ENCODE results near the gene C17orf114.

C17orf114 gene

DNA sequence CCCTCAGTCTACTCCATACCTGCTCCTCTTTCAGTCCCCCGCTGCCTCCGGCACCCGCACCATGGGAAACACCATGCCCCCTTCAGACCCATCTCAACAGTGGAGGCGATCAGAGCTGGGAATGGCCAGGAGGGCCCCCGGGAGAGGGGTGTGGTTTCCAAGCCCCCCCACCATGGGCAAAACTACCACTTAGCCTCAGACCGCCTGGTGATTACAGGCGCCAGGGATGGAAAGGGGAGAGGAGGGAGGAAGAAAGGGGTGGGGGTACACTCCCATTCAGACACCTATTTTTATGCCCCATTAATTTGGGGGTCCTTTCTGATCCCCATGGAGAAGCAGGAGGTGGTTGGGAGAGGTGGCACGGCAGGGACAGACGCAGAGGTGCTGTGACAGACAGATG is at the start of gene C17orf114:
C17orf114 (minus strand) TSS at position 101 of the 400 bp plus-strand sequence.
- DNase-seq = peak; percentile 28
- Histone ChIP-seq H3K36me3 (replicated peaks; ENCODE audit: control insufficient read depth, insufficient read depth, low read length) (peaks cover 16% of the 10 kb centered on the region), H3K27me3 (ENCODE audit: control insufficient read depth, insufficient read depth, low read length) (no peaks in the 10 kb centered on the region), H3K4me3 (ENCODE audit: insufficient read depth, low read depth, low read length) (no peak within 1 kb of the TSS)

DNA sequence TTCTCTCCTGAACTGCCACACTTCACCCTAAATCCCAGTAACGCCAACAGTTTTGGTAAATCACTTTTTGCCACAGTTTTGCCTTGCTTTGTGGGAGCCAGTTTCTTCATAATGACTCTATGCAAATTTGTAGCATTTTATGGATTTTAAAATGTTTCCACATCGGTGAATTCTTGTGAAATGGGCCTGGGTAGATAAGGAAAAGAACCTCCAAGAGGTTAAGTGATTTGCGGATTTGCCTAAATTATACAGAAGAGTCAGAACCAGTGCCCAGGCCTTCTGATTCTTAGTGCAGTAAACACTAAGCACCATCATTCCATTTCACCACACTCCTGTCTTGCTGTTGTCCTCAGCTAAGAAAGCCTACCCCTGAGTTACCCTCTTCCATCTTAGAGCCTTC is 49.0 kb upstream of the C17orf114 start:
- no peak for DNase-seq
- Histone ChIP-seq H3K36me3 (replicated peaks; ENCODE audit: control insufficient read depth, insufficient read depth, low read length) (no peaks in the 10 kb centered on the region), H3K27me3 (ENCODE audit: control insufficient read depth, insufficient read depth, low read length) (no peaks in the 10 kb centered on the region), H3K4me3 (ENCODE audit: insufficient read depth, low read depth, low read length) (no peak overlapping the region)

DNA sequence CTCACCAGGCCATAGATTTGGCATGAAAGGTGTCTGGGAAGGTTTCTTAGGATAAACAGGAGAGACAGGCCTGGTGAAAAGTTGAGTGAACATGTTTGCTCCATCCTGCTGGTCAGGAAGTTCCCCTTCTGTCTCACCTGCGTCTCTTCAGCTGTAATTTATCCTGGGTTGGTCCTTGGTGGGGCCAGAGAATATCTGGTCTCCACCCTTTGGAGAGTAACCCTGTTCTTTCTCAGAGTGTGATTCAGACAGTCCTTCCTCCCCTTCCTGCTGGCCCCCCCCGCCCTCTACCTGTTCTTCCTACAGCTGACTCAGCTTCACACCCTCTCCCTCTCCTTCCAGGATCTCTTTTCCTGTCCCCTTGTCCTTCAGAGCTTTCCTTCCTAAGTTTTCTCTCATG is 48.1 kb upstream of the C17orf114 start:
- no peaks in the 10 kb centered on the region for H3K27me3 ChIP-seq (ENCODE audit: control insufficient read depth, insufficient read depth, low read length)
- no peak overlapping the region for H3K4me3 ChIP-seq (ENCODE audit: insufficient read depth, low read depth, low read length)
- no peaks in the 10 kb centered on the region for H3K36me3 ChIP-seq (replicated peaks; ENCODE audit: control insufficient read depth, insufficient read depth, low read length)
- no peak for DNase-seq

DNA sequence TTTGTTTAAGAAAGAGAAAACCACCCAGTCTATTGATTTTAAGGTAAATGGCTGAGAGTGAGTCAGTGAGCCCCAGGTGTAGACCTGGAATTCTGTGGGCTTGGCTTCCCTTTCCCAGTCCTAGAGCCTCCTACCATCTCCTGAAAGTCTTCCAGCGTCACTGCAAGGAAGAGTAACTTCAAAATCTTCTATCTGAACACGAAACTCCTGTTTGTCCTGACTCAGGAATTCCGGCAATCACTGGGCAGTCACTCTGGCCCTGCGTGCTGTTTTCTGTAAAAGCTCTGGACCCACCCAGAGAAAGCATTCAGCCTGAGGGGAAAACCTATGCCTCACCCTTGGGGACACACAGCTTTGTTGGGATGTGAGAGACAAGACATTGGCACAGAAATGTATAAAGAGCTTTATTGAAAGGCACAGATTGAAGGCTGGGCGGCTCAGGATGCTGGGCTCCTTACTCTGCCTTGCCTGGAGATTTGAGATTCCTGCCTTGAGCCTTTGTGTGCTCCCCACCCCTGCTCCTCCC is 46.9 kb upstream of the C17orf114 start:
- H3K36me3 ChIP-seq (replicated peaks; ENCODE audit: control insufficient read depth, insufficient read depth, low read length) = no peaks in the 10 kb centered on the region
- peak; percentile 69 for DNase-seq
- H3K4me3 ChIP-seq (ENCODE audit: insufficient read depth, low read depth, low read length) = no peak overlapping the region
- no peaks in the 10 kb centered on the region for H3K27me3 ChIP-seq (ENCODE audit: control insufficient read depth, insufficient read depth, low read length)

DNA sequence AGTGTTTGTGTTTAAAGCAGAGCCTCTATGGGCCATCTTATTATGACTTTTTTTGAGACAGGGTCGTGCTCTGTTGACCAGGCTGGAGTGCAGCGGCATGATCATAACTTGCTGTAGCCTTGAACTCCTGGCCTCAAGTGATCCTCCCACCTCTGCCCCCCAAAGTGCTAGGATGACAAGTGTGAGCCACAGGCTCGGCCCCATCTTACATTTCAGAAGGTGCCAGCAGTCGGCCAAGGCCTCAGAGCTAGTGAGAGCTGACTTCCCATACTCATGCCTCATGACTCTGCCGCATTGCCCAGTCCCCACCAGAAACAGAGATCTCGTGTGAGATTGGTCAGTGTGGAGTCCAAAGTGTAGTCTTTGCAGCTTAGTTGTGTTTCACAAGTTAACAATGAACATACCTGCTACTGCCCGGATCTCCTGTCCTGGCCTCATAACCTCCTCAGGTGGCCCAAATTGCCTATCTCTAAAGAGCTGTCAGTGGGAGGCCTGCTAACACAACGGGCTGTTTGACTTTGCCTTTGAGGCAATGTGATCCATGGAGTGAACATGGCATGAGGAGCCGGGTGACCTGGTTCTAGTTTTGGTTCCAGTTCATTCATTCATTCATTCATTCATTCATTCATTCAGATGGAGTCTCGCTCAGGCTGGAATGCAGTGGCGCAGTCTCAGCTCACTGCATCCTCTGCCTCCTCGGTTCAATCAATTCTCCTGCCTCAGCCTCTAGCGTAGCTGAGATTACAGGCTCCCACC is 44.7 kb upstream of the C17orf114 start:
- no peak overlapping the region for H3K4me3 ChIP-seq (ENCODE audit: insufficient read depth, low read depth, low read length)
- no peak for DNase-seq
- no peaks in the 10 kb centered on the region for H3K36me3 ChIP-seq (replicated peaks; ENCODE audit: control insufficient read depth, insufficient read depth, low read length)
- no peaks in the 10 kb centered on the region for H3K27me3 ChIP-seq (ENCODE audit: control insufficient read depth, insufficient read depth, low read length)

DNA sequence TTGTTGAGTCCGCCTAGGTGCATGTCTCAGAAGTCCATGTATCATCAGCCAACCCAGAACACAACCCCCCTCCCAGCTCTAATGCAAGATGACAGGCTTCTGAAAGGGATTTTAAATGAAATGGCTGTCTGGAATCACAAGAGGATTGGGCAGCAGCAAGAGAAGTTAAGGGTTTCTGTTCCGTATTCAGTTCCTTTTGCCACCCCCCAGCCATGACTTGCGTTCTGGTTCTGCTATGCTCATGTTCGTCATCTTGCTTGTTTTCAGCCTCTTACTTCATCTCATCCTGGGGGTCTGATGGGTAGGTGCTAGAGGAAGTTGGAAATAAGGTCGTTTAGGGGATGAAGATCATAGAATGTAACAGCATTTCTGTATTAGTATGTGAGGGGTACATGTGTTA is 43.0 kb upstream of the C17orf114 start:
- DNase-seq = no peak
- no peaks in the 10 kb centered on the region for H3K36me3 ChIP-seq (replicated peaks; ENCODE audit: control insufficient read depth, insufficient read depth, low read length)
- no peaks in the 10 kb centered on the region for H3K27me3 ChIP-seq (ENCODE audit: control insufficient read depth, insufficient read depth, low read length)
- no peak overlapping the region for H3K4me3 ChIP-seq (ENCODE audit: insufficient read depth, low read depth, low read length)

DNA sequence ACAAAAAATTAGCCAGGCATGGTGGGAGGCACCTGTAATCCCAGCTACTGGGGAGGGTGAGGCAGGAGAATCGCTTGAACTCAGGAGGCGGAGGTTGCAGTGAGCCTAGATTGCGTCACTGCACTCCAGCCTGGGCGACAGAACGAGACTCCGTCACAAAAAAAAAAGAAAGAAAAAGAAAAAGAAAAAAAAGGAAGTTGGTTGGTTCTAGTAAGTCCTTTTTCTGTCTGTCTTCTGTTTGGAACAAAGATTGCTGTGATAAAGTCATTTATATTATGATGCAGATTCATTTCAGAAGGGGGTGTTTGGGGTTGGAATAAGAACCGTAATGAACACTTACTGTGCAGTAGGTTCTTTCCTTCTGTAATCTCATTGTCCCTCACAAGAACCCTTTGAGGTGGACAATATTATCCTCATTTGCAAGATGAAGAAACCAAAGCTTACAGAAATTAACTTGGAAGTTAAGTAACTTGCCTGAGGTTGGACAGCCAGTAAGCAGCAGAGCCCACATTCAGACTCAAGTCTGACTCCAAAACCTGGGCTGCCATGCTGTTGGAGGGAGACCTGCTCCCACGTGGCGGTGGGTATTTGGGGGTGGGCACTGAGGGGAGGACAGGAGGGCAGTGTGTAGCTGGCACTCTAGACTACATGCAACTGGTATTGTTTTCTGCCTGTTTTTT is 41.3 kb upstream of the C17orf114 start:
- DNase-seq = no peak
- Histone ChIP-seq H3K27me3 (ENCODE audit: control insufficient read depth, insufficient read depth, low read length) (no peaks in the 10 kb centered on the region), H3K4me3 (ENCODE audit: insufficient read depth, low read depth, low read length) (no peak overlapping the region), H3K36me3 (replicated peaks; ENCODE audit: control insufficient read depth, insufficient read depth, low read length) (no peaks in the 10 kb centered on the region)

DNA sequence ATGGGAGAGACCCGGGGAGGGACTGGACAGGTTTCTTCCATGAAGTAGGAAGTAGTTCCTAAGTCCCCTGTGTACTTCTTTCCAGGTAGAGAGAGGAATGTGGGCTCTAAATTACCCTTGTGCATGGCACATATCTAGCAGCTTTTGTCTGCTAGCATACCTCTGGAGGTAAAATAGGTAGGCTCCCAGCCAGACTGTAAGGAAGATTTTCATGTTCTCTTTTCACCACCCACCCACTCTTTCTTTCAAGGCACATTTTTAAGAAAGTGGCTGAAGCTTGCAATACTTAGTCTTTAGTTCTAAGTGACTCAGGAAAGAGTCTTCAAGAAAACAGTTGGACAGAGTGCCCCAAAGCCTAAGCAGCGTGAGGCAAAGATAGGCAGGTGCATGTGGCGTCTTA is 40.2 kb upstream of the C17orf114 start:
- Histone ChIP-seq H3K36me3 (replicated peaks; ENCODE audit: control insufficient read depth, insufficient read depth, low read length) (peaks cover 2% of the 10 kb centered on the region), H3K4me3 (ENCODE audit: insufficient read depth, low read depth, low read length) (no peak overlapping the region), H3K27me3 (ENCODE audit: control insufficient read depth, insufficient read depth, low read length) (no peaks in the 10 kb centered on the region)
- no peak for DNase-seq

DNA sequence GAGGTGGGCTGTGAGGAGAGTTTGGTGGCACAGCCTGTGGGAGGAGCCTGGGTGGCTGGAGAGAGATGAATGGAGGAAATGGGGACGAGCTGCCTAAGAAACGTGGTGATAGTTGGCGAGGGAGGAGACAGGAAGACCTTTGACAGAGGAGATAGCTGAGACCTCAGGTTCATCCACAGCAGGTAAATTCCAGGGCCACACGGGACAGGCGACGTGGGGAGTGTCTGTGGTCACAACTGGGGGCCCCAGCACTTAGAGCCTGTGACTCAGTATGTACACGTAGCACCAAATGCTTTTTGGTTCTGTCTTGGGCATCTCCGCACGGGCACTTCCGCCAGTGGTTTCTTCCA is 38.7 kb upstream of the C17orf114 start:
- Histone ChIP-seq H3K27me3 (ENCODE audit: control insufficient read depth, insufficient read depth, low read length) (no peaks in the 10 kb centered on the region), H3K4me3 (ENCODE audit: insufficient read depth, low read depth, low read length) (no peak overlapping the region), H3K36me3 (replicated peaks; ENCODE audit: control insufficient read depth, insufficient read depth, low read length) (peaks cover 2% of the 10 kb centered on the region)
- no peak for DNase-seq

DNA sequence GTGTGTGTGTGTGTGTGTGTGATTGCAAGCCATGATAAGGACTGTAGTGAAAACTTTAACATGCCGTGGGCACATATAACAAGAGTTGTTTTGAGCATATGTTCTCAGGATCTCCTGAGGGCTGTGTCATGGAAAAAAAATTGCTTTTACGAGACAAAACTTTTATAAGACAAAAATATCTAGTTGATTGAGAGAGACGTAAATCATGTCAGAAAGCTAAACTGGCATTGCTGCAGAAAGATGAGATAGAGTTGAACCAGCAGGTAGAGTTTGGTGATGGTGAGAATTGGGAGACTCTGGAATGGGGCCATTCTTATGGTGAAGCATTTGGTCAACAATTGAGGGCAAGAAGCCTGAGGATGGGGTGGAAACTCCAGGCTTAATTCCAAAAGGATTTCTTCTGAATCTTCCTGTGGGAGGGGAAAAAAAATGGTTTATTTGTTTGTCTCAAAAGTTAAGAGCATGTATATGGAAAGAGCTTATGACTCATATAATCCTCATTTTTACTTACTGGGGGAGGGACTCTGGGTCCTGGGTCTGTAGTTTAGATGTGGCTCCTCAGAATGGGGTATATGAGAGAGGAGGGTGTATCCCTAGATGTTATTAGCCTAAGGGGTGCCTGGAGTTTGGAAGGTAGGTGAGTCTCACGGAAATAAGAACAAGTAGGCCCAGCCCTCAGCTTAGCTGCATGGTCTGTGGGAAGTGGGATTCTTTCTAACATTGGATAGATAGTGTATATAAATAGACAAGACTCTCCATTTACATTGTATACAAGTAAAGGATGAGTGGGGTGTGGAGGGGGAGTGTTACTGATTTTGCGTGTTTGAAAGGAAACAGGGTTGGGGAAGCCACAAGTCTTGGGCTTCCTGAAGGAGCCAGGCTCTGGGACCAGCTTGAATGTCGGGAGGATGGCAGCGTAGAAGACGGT is 38.1 kb upstream of the C17orf114 start:
- no peak overlapping the region for H3K4me3 ChIP-seq (ENCODE audit: insufficient read depth, low read depth, low read length)

DNA sequence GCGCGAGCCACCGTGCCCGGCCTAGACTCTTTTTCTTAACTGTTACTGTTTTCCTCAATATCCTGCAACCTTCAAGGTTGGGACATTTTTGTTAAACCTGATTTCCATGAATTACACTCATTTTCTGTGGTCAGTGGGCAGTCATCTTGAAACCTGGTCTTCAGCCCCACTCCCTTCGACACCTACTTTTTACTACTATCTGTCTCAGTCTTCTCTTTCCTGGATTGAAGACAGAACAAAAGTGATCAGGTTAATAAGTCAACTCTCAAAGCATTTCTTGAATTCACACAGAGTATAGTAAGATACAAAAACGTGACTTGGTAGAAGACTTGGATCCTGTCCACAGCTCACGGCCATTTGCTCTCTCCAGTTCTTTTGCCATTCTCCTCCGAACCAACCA is 37.1 kb upstream of the C17orf114 start:
- Histone ChIP-seq H3K4me3 (ENCODE audit: insufficient read depth, low read depth, low read length) (no peak overlapping the region), H3K27me3 (ENCODE audit: control insufficient read depth, insufficient read depth, low read length) (no peaks in the 10 kb centered on the region), H3K36me3 (replicated peaks; ENCODE audit: control insufficient read depth, insufficient read depth, low read length) (peaks cover 2% of the 10 kb centered on the region)
- DNase-seq = no peak

More for the DNA sequence above, 38.1 kb upstream of the C17orf114 start:
- no peak for DNase-seq
- Histone ChIP-seq H3K27me3 (ENCODE audit: control insufficient read depth, insufficient read depth, low read length) (no peaks in the 10 kb centered on the region), H3K36me3 (replicated peaks; ENCODE audit: control insufficient read depth, insufficient read depth, low read length) (peaks cover 2% of the 10 kb centered on the region)

DNA sequence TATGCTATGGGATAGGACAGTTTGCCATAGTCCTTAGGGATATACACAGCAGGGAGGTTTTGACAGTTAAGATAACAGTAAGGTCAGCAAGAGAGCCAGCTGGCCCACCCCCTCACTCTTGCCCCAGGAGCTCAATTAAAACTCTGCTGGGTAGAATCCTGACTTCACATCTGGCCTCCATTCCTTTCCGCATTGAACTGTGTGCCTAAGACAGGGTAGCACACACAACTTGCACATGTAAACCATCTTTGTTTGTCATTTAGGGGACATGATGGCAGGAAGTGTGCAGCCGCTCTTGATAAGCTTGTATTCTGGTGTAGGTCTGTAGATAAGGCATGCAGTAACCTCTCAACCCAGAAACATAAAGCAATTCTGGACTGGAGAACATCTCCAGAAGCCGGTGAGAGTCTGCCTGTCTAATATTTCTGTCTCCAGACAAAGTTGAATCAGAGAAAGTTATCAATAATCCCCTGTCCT is 36.2 kb upstream of the C17orf114 start:
- no peak for DNase-seq
- Histone ChIP-seq H3K27me3 (ENCODE audit: control insufficient read depth, insufficient read depth, low read length) (no peaks in the 10 kb centered on the region), H3K36me3 (replicated peaks; ENCODE audit: control insufficient read depth, insufficient read depth, low read length) (peaks cover 2% of the 10 kb centered on the region), H3K4me3 (ENCODE audit: insufficient read depth, low read depth, low read length) (no peak overlapping the region)

DNA sequence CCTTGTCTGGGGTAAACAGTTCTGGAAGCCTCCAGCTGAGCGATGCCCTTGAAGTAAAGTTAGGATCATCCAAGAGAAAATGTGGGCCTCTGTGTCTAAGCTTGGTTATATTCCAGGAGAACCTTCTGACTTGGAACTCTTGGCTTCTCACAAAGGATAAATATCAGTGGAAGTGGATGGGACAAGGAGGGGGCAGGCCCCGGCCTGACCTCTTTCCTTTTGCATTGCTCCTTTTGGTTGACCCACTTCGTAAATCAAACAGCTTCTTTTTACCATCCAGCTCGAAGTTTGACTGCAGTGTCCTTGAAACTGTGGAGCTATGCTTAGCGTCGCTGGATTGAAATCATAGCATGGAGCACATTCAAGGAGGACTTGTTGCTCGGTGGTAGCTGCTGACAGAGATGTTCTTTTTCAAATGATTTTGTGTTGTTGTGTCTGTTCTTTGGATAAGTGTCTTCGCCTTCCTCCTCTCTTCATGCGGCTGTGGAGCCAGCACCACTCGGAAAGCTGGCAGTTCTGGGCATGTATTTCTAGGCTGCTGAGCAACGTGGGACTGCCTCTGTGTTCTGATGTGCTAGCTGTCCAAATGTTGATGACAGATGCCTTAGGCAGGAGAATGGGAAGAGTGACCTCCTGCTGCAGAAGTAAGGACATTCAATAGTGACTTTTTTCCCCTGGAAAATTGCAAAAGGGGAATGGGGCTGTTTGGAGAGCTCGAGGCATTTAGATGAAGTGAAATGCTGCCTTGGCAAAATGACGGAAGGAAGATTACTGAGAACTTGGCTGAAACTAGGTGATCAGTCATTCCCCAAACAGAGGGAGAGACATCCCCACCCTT is 35.6 kb upstream of the C17orf114 start:
- Histone ChIP-seq H3K36me3 (replicated peaks; ENCODE audit: control insufficient read depth, insufficient read depth, low read length) (peaks cover 2% of the 10 kb centered on the region), H3K4me3 (ENCODE audit: insufficient read depth, low read depth, low read length) (no peak overlapping the region), H3K27me3 (ENCODE audit: control insufficient read depth, insufficient read depth, low read length) (no peaks in the 10 kb centered on the region)
- DNase-seq = no peak

DNA sequence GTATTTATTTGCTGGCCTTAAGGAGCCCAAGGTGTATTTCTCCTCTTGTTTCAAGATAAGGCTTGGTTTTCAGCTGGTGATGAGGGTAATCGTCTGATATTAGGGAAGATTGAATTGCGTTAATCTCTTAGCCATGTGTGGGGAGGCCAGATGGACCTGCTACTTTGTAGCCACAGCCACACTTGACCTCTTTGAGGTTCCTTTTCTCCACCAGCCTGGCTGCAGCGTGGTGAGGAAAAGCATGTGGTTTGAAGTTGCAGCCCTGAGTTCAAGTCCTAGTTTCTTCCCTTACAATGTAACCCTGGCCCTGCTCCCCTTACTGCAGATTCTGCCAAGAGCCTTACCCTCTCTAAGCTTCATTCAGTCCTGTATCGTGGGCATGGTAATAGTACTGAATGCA is 34.1 kb upstream of the C17orf114 start:
- DNase-seq = no peak
- H3K27me3 ChIP-seq (ENCODE audit: control insufficient read depth, insufficient read depth, low read length) = no peaks in the 10 kb centered on the region
- peaks cover 2% of the 10 kb centered on the region for H3K36me3 ChIP-seq (replicated peaks; ENCODE audit: control insufficient read depth, insufficient read depth, low read length)
- no peak overlapping the region for H3K4me3 ChIP-seq (ENCODE audit: insufficient read depth, low read depth, low read length)

Measured in H7 (cell line).